Measurements from ENCODE around the gene ZNF740. TPM values are rescaled to one million over a fixed set of nuclear protein-coding genes. Genes with fewer than 3 reads are reported as not detected.

Gene ZNF740
- total and polyA plus RNA-seq, 2 of the 8 experiments (the other 6 are each of a cell fraction or from before 2014, with no cell fraction given): 8.2 to 40.0 TPM

DNA sequence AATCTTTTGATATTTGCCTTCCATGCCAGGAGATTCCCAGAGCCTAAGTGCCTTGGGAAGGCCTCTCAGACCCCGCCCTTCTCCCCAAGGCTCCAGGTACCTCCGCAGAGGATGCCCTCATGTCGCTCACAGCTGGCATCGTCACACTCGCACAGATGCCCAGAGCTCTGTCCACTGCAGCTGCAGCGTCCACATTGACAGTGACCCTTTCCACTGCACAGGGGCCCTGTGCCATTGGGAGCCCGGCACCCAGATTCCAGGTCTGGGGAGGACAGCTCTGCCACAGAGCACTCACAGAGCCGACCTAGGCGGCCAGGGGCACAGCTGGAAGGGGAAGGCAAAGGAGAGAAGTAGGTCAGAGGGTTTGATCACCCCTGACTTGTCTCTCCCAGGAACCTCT is 12.5 kb downstream of the ZNF740 start (continued):
- TF ChIP-seq USF2 (IDR thresholded peaks at IDR 0.05; ENCODE audit: low read length): no peak
- no peak for TF ChIP-seq PHF8 (conservative IDR thresholded peaks at IDR 0.05; ENCODE audit: low read depth, low read length)
- TF ChIP-seq CHD2 (IDR thresholded peaks at IDR 0.05; ENCODE audit: low read length): no peak
- no peak for TF ChIP-seq KDM4A (IDR thresholded peaks at IDR 0.05; ENCODE audit: low read depth, low read length, severe bottlenecking)
- TF ChIP-seq RBBP5 (IDR thresholded peaks at IDR 0.05; ENCODE audit: borderline replicate concordance, low read depth, low read length): no peak
- no peak for TF ChIP-seq MAFK (IDR thresholded peaks at IDR 0.05; ENCODE audit: low read depth, low read length)
- no peak for TF ChIP-seq E2F6 (IDR thresholded peaks at IDR 0.05)
